GM12891 (cell line): ENCODE measurements around the gene TRIM33.

Experiments
- PAX5 ChIP-seq: IDR thresholded peaks from 2 replicates; pipeline ENCODE4 v1.6.1; 2011; ENCODE audit warnings: low read length, moderate library complexity, mild to moderate bottlenecking; ENCODE audit not compliant: insufficient read depth, severe bottlenecking
- POLR2A ChIP-seq: IDR thresholded peaks from 2 replicates; pipeline ENCODE4 v1.6.1; 2011; ENCODE audit warnings: low read depth, low read length, control low read depth
- POLR2AphosphoS5 ChIP-seq: IDR thresholded peaks from 2 replicates; pipeline ENCODE4 v1.6.1; 2011; ENCODE audit warnings: low read depth, low read length, control low read depth
- SPI1 ChIP-seq: IDR thresholded peaks from 2 replicates; pipeline ENCODE4 v1.6.1; 2011; ENCODE audit warnings: low read depth, low read length, control low read depth
- TAF1 ChIP-seq: IDR thresholded peaks from 2 replicates; pipeline ENCODE4 v1.6.1; 2011; ENCODE audit warnings: low read depth, low read length, control low read depth

- no peak for TF ChIP-seq SPI1
- no peak for TF ChIP-seq POLR2AphosphoS5
- no peak for TF ChIP-seq POLR2A
- no peak for TF ChIP-seq PAX5
- TF ChIP-seq TAF1: no peak
These were observed 43.6 kb upstream of the TRIM33 start for GRCh38 chr1:114554577-114554976.
